WTC11 (cell line): ENCODE results near the gene DDX20. TPM values are rescaled to one million over a fixed set of nuclear protein-coding genes. Genes with fewer than 3 reads are reported as not detected.

Experiments used
- ATAC-seq: fragments of 200-7000 bp; cut with Tn5 transposase; 2 replicates; pipeline ENCODE4 v1.10.0; 2021; ENCODE audit warnings: mild to moderate bottlenecking, moderate library complexity
- CTCF ChIA-PET: fragments of 300-600 bp; sonication (Branson Sonifier 250); formaldehyde crosslinking; loops from one replicate; lab custom pipeline; 2021; ENCODE audit warnings: antibody characterized with exemption; lab: Charles Lee
- POLR2A ChIA-PET: fragments of 350-600 bp; sonication (Branson Sonifier 250); formaldehyde crosslinking; loops from one replicate; lab custom pipeline; 2021; ENCODE audit warnings: antibody characterized with exemption; lab: Charles Lee
- DNase-seq: peaks from one replicate; pipeline ENCODE4 v3.0.0; 2021; ENCODE audit warnings: low spot score
- H3K27ac Mint-ChIP-seq: 2 replicates; pipeline ENCODE4 v1.8.0; 2021; ENCODE audit warnings: mixed read lengths
- H3K27me3 Mint-ChIP-seq: 2 replicates; pipeline ENCODE4 v1.8.0; 2021; ENCODE audit warnings: low read depth, mild to moderate bottlenecking, moderate library complexity, mixed read lengths
- H3K36me3 Mint-ChIP-seq: 2 replicates; pipeline ENCODE4 v1.8.0; 2021; ENCODE audit warnings: mixed read lengths
- H3K4me1 Mint-ChIP-seq: 2 replicates; pipeline ENCODE4 v1.8.0; 2022; ENCODE audit warnings: mixed read lengths
- H3K4me3 Mint-ChIP-seq: 2 replicates; pipeline ENCODE4 v1.8.0; 2021; ENCODE audit warnings: mild to moderate bottlenecking, moderate library complexity, mixed read lengths
- H3K9me3 Mint-ChIP-seq: 2 replicates; pipeline ENCODE4 v1.8.0; 2021; ENCODE audit warnings: mixed read lengths
- AR ChIP-seq: fragments of 250-450 bp; sonication (Bioruptor Pico); IDR thresholded peaks from 2 replicates; pipeline ENCODE4 v1.9.0; 2021; ENCODE audit warnings: mild to moderate bottlenecking
- ARID4B ChIP-seq: sonication (generic); formaldehyde crosslinking; IDR thresholded peaks from 2 replicates; pipeline ENCODE4 v1.8.0; 2023; ENCODE audit warnings: missing genetic modification reagents, mild to moderate bottlenecking, borderline replicate concordance
- CREM ChIP-seq: sonication (generic); formaldehyde crosslinking; IDR thresholded peaks from 2 replicates; pipeline ENCODE4 v1.8.1; 2022; ENCODE audit warnings: mild to moderate bottlenecking, missing genetic modification reagents, moderate library complexity
- EMX1 ChIP-seq: fragments of 250-450 bp; sonication (Bioruptor Pico); IDR thresholded peaks from 2 replicates; pipeline ENCODE4 v1.8.0; 2021; ENCODE audit warnings: mild to moderate bottlenecking
- ERG ChIP-seq: fragments of 250-450 bp; sonication (Bioruptor Pico); IDR thresholded peaks from 2 replicates; pipeline ENCODE4 v1.8.0; 2021; ENCODE audit warnings: mild to moderate bottlenecking
- ETV6 ChIP-seq: sonication (generic); formaldehyde crosslinking; IDR thresholded peaks from 2 replicates; pipeline ENCODE4 v1.8.1; 2022; ENCODE audit warnings: mild to moderate bottlenecking, missing genetic modification reagents
- GABPB1 ChIP-seq: sonication (generic); formaldehyde crosslinking; IDR thresholded peaks from 2 replicates; pipeline ENCODE4 v1.8.1; 2023; ENCODE audit warnings: mild to moderate bottlenecking, missing genetic modification reagents
- GTF2I ChIP-seq: fragments of 250-450 bp; sonication (Bioruptor Pico); conservative IDR thresholded peaks from 2 replicates; pipeline ENCODE4 v1.4.0; 2021; ENCODE audit warnings: mild to moderate bottlenecking
- IRF2 ChIP-seq: sonication (generic); formaldehyde crosslinking; IDR thresholded peaks from 2 replicates; pipeline ENCODE4 v1.8.0; 2022; ENCODE audit warnings: low read depth, missing genetic modification reagents, borderline replicate concordance
- JAZF1 ChIP-seq: fragments of 250-450 bp; sonication (Bioruptor Pico); IDR thresholded peaks from 2 replicates; pipeline ENCODE4 v1.9.0; 2021; ENCODE audit warnings: moderate library complexity, mild to moderate bottlenecking, inconsistent platforms
- KAT7 ChIP-seq: sonication (generic); formaldehyde crosslinking; IDR thresholded peaks from 2 replicates; pipeline ENCODE4 v1.8.1; 2023; ENCODE audit warnings: missing genetic modification reagents, mild to moderate bottlenecking, borderline replicate concordance
- MAX ChIP-seq: sonication (generic); formaldehyde crosslinking; IDR thresholded peaks from 2 replicates; pipeline ENCODE4 v1.8.0; 2022; ENCODE audit warnings: mild to moderate bottlenecking, missing genetic modification reagents
- NR2C2 ChIP-seq: sonication (generic); formaldehyde crosslinking; IDR thresholded peaks from 2 replicates; pipeline ENCODE4 v1.8.0; 2022; ENCODE audit warnings: mild to moderate bottlenecking, missing genetic modification reagents
- OVOL2 ChIP-seq: fragments of 250-450 bp; sonication (Bioruptor Pico); IDR thresholded peaks from 2 replicates; pipeline ENCODE4 v1.9.0; 2021; ENCODE audit warnings: mild to moderate bottlenecking, borderline replicate concordance
- PRDM15 ChIP-seq: sonication (generic); formaldehyde crosslinking; IDR thresholded peaks from 2 replicates; pipeline ENCODE4 v1.8.0; 2022; ENCODE audit warnings: missing genetic modification reagents
- RELA ChIP-seq: sonication (generic); formaldehyde crosslinking; IDR thresholded peaks from 2 replicates; pipeline ENCODE4 v1.8.1; 2022; ENCODE audit warnings: missing genetic modification reagents, mild to moderate bottlenecking, borderline replicate concordance
- SMAD3 ChIP-seq: sonication (generic); formaldehyde crosslinking; IDR thresholded peaks from 2 replicates; pipeline ENCODE4 v1.8.0; 2022; ENCODE audit warnings: missing genetic modification reagents, mild to moderate bottlenecking, borderline replicate concordance
- SMAD4 ChIP-seq: sonication (generic); formaldehyde crosslinking; IDR thresholded peaks from 2 replicates; pipeline ENCODE4 v1.8.0; 2022; ENCODE audit warnings: mild to moderate bottlenecking, missing genetic modification reagents
- TEAD4 ChIP-seq: sonication (generic); formaldehyde crosslinking; IDR thresholded peaks from 2 replicates; pipeline ENCODE4 v1.8.0; 2022; ENCODE audit warnings: mild to moderate bottlenecking, missing genetic modification reagents
- USF2 ChIP-seq: sonication (generic); formaldehyde crosslinking; IDR thresholded peaks from 2 replicates; pipeline ENCODE4 v1.8.1; 2023; ENCODE audit warnings: mild to moderate bottlenecking, missing genetic modification reagents, moderate library complexity
- ZBTB21 ChIP-seq: sonication (generic); formaldehyde crosslinking; IDR thresholded peaks from 2 replicates; pipeline ENCODE4 v1.8.1; 2023; ENCODE audit warnings: mild to moderate bottlenecking, missing genetic modification reagents, borderline replicate concordance
- ZNF138 ChIP-seq: sonication (generic); formaldehyde crosslinking; conservative IDR thresholded peaks from 2 replicates; pipeline ENCODE4 v1.8.1; 2022; ENCODE audit warnings: mild to moderate bottlenecking, moderate library complexity, missing genetic modification reagents
- ZNF263 ChIP-seq: sonication (generic); formaldehyde crosslinking; IDR thresholded peaks from 2 replicates; pipeline ENCODE4 v1.8.1; 2022; ENCODE audit warnings: low read depth, mild to moderate bottlenecking, moderate library complexity, missing genetic modification reagents
- total RNA-seq: library from RNA; stranded (reverse); gene quantifications from 3 replicates; pipeline ENCODE4 v1.2.3, GENCODE V29; 2021

The DDX20 gene
- total RNA-seq, 1 experiment from 2014 or later = 19.3 TPM

DNA sequence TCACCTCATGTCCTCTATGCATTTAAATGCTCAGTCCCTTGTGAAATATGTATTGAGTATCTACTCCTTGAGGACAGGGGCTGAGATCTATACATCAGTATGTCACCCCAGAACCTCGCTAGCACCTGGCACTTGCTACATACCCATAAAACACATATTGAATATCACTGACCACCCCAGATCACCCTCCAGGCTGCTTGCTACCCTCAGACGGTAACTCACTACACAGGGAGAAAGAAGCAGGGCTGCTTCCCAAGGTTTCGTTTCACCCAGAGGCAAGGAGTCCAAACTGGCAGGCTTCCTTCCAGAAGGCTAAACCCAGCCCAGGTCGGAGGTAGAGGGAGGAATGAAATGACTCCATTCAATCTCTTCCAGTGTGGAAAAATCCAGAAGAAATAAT lies 25.0 kb upstream of the DDX20 start (continued):
- TF ChIP-seq PRDM15 (CRISPR knock-in tag) (no peak), ARID4B (CRISPR knock-in tag) (no peak), ZNF138 (no peak), GTF2I (no peak), ETV6 (CRISPR knock-in tag) (no peak), ERG (CRISPR knock-in tag) (no peak), KAT7 (CRISPR knock-in tag) (no peak)

GRCh38 chr1:111731956-111732355 lies 23.7 kb upstream of the DDX20 start:
- Mint-ChIP-seq H3K9me3 (no peaks in the 10 kb centered on the region), H3K27me3 (no peaks in the 10 kb centered on the region), H3K4me1 (peaks cover 28% of the 10 kb centered on the region), H3K36me3 (peaks cover 8% of the 10 kb centered on the region), H3K27ac (no peak overlapping the region), H3K4me3 (no peak overlapping the region)
- ChIA-PET CTCF (interaction anchor here (0.7 to 1.1 kb wide), 6 partner anchors 9 to 250 kb away, joined by 3 to 5 read pairs (median 3); partner anchors contain the start of gene DDX20), POLR2A (interaction anchor here (0.6 kb wide), 1 partner anchor 17 kb away, joined by 3 read pairs; no protein-coding TSS in a partner anchor)
- DNase-seq (no peak), ATAC-seq (no peak)
- TF ChIP-seq KAT7 (CRISPR knock-in tag) = no peak
- no peak for TF ChIP-seq CREM (CRISPR knock-in tag)
- no peak for TF ChIP-seq NR2C2 (CRISPR knock-in tag)
- TF ChIP-seq OVOL2 (CRISPR knock-in tag) = no peak
- no peak for TF ChIP-seq SMAD4
- no peak for TF ChIP-seq SMAD3 (CRISPR knock-in tag)
- TF ChIP-seq IRF2 (CRISPR knock-in tag) = no peak
- no peak for TF ChIP-seq EMX1 (CRISPR knock-in tag)
- no peak for TF ChIP-seq JAZF1 (CRISPR knock-in tag)
- TF ChIP-seq TEAD4 (CRISPR knock-in tag) = no peak
- TF ChIP-seq ZNF263 (CRISPR knock-in tag) = no peak
- TF ChIP-seq RELA (CRISPR knock-in tag) = no peak
- no peak for TF ChIP-seq MAX (CRISPR knock-in tag)
- no peak for TF ChIP-seq AR (CRISPR knock-in tag)
- TF ChIP-seq GABPB1 (CRISPR knock-in tag) = no peak
- no peak for TF ChIP-seq ZBTB21 (CRISPR knock-in tag)
- TF ChIP-seq ERG (CRISPR knock-in tag) = no peak
- TF ChIP-seq USF2 (CRISPR knock-in tag) = no peak
